Spleen (tissue), 7 donors: ENCODE data around the gene TMEM120A.

ENCODE experiments used
- POLR2A ChIP-seq, 3 donors: fragments of 450-650 bp; IDR thresholded peaks; one replicate each; pipeline ENCODE4 v1.5.1; 2017; ENCODE audit warnings: antibody characterized with exemption in 3 of 3, mild to moderate bottlenecking in 1 of 3
- POLR2AphosphoS5 ChIP-seq, 3 donors: sonication (generic); formaldehyde crosslinking; IDR thresholded peaks; one replicate each; pipeline ENCODE4 v1.5.1; 2017; ENCODE audit warnings: antibody characterized with exemption in 3 of 3
- TF ChIP-seq, protein P1 (sequence below), 11 experiments: fragments of 200-600 bp in 7 of 11; fragments of 450-650 bp in 4 of 11; sonication (generic) in 4 of 11; IDR thresholded peaks in 8 of 11; conservative IDR thresholded peaks in 3 of 11; 1 replicate in 7 of 11; 2 replicates in 4 of 11; pipeline versions ENCODE4 v1.4.0 to v1.8.0; 2016 to 2021; ENCODE audit warnings: antibody characterized with exemption in 11 of 11, inconsistent platforms in 4 of 11, mild to moderate bottlenecking in 1 of 11
- donor health status: DM: no; HTN: no; CAD: no; lungs with moderate emphysema.
- donor health status: DM: no; HTN: no; CAD: no.
- donor health status: DM: no; HTN: no; CAD: no.

DNA sequence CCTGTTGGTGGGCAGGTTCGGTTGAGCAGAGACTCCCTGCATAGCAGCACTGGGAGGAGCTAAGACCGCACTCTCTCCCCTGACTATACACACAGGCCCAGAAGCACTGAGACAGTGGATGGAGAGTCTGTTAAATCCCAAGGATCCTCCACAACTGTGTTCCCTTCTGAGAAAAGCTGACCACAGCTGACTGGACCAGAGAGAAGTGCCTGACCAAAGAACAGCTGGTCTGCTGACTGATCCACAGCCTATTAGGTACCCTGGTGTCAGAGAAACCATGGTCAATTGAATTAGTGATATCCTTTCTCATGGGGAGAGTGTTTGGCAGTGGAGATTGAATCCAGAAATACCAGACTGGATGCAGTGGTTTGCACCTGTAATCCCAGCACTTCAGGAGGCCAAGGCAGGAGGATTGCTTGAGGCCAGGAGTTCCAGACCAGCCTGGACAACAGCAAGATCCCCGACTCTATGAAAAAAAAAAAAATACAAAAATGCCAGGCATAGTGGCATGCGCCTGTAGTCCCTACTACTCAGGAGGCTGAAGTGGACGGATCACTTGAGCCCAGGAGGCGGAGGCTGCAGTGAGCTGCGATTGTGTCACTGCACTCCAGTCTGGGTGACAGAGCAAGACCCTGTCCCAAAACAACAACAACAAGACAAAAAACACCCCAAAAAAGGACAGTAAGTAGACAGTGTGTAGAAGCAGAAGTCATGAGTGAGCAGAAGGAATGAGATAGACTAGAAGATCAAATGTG lies 27.8 kb upstream of the TMEM120A start:
- TF ChIP-seq, protein P1, sequence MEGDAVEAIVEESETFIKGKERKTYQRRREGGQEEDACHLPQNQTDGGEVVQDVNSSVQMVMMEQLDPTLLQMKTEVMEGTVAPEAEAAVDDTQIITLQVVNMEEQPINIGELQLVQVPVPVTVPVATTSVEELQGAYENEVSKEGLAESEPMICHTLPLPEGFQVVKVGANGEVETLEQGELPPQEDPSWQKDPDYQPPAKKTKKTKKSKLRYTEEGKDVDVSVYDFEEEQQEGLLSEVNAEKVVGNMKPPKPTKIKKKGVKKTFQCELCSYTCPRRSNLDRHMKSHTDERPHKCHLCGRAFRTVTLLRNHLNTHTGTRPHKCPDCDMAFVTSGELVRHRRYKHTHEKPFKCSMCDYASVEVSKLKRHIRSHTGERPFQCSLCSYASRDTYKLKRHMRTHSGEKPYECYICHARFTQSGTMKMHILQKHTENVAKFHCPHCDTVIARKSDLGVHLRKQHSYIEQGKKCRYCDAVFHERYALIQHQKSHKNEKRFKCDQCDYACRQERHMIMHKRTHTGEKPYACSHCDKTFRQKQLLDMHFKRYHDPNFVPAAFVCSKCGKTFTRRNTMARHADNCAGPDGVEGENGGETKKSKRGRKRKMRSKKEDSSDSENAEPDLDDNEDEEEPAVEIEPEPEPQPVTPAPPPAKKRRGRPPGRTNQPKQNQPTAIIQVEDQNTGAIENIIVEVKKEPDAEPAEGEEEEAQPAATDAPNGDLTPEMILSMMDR (IDR thresholded peaks at IDR 0.05 in 8 of 11, conservative IDR thresholded peaks at IDR 0.05 in 3 of 11): no peak
- TF ChIP-seq POLR2A (IDR thresholded peaks at IDR 0.05) (no peak), POLR2AphosphoS5 (IDR thresholded peaks at IDR 0.05) (no peak)
